ENCODE data around the gene ZDHHC14. TPM values are rescaled to one million over a fixed set of nuclear protein-coding genes. Genes with fewer than 3 reads are reported as not detected.

ZDHHC14 gene
- total and polyA plus RNA-seq, 8 donors = 3.4 to 25.7 (median 7.4) TPM

DNA sequence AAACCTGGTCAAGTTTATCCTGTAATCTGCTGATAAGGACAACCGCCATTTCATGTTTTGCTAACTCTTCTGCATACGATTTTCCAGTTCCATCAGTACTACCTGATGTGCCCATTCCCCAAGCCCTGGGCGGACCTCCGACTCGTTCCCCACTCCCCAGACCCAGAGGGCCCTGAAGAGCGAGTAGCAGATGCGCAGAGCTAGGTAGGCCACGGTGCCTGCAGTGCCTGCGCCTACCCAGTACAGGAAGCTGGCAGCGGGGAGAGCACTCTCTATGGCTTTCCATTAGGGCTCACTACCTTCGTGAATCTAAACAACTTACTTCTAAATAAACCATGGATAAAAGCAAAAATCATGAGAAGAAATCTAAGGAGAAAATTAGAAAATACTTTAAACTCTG, 14.3 kb upstream of the ZDHHC14 start:
- TF ChIP-seq EP300 (IDR thresholded peaks at IDR 0.05) = no peak
- no peak for TF ChIP-seq POLR2A (IDR thresholded peaks at IDR 0.05)
- TF ChIP-seq POLR2AphosphoS5 (IDR thresholded peaks at IDR 0.05) = no peak
- TF ChIP-seq, protein P1, sequence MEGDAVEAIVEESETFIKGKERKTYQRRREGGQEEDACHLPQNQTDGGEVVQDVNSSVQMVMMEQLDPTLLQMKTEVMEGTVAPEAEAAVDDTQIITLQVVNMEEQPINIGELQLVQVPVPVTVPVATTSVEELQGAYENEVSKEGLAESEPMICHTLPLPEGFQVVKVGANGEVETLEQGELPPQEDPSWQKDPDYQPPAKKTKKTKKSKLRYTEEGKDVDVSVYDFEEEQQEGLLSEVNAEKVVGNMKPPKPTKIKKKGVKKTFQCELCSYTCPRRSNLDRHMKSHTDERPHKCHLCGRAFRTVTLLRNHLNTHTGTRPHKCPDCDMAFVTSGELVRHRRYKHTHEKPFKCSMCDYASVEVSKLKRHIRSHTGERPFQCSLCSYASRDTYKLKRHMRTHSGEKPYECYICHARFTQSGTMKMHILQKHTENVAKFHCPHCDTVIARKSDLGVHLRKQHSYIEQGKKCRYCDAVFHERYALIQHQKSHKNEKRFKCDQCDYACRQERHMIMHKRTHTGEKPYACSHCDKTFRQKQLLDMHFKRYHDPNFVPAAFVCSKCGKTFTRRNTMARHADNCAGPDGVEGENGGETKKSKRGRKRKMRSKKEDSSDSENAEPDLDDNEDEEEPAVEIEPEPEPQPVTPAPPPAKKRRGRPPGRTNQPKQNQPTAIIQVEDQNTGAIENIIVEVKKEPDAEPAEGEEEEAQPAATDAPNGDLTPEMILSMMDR (IDR thresholded peaks at IDR 0.05) = no peak
- Histone ChIP-seq H3K4me1 (no peaks in the 10 kb centered on the region), H3K9me3 (no peaks in the 10 kb centered on the region), H3K27ac (no peak overlapping the region), H3K36me3 (no peaks in the 10 kb centered on the region), H3K27me3 (peaks cover 0 to 13% (median 0%) of the 10 kb centered on the region in 3 donors), H3K4me3 (no peak overlapping the region)
- WGBS, 5 donors = 85 to 92% (median 88%) methylated on average over 11 of the region's 11 CpGs
- no peak for DNase-seq
- intact Hi-C loops (cut with DNase I; ENCODE audit: low total_unique reads) = no loop called here

DNA sequence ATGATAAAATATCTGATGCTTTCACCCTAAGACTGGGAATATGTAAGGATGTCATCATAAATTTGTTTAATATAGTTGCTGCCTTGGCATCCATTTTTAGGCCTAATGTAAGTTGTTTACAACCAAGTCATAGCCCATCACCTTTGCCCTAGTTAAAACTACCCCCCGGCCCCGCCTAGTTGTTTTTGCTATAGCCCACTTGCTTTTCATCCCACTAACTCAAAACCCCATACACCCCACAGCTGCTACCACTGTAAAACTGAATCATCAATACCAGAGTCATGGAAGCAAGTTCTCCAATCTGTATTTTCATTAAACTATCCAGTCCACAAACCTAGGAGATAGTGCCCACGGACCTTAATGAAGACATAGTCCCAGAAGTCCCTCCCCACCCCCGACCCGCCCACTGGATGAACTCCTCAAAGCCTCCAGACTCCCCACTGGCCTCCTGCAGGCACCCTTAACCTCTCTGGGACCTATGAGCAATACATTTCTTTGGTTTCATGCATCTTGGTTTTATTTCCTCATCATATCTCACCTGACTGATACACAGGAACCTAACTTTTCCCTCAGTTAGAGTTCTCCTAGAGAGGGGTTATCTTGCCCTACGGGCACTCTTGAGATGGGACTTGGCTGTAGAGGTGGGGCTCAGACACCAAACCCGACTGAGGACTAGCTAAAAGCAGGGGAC, 12.5 kb upstream of the ZDHHC14 start:
- H3K27ac ChIP-seq = no peak overlapping the region
- WGBS, 5 donors = 81 to 88% (median 83%) methylated on average over 6 to 7 of the region's 7 CpGs
- TF ChIP-seq EP300 (IDR thresholded peaks at IDR 0.05) (no peak), POLR2AphosphoS5 (IDR thresholded peaks at IDR 0.05) (no peak), POLR2A (IDR thresholded peaks at IDR 0.05) (no peak)
- TF ChIP-seq, protein P1 (IDR thresholded peaks at IDR 0.05) = no peak
- intact Hi-C loops (cut with DNase I; ENCODE audit: low total_unique reads) = no loop called here
- H3K4me1 ChIP-seq = no peaks in the 10 kb centered on the region
- H3K4me3 ChIP-seq = no peak overlapping the region
- DNase-seq = no peak
- no peaks in the 10 kb centered on the region for H3K9me3 ChIP-seq
- H3K36me3 ChIP-seq = no peaks in the 10 kb centered on the region
- H3K27me3 ChIP-seq = peaks cover 0 to 8% (median 0%) of the 10 kb centered on the region in 3 donors

DNA sequence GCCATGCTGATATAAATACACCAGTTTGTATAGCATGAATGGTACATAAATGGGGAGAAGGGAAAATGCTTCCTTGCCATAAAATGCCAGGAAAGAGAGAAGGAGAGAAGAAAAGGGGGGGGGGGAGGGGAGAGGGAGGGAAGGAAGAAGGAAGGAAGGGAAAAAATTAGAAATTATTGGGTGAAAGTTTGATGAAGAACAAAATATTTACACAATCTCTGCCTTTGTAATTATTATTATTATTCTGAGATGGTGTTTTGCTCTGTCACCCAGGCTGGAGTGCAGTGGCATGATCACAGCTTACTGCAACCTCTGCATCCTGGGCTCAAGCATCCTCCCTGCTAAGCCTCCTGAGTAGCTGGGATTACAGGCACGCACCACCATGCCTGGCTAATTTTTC, 10.2 kb upstream of the ZDHHC14 start:
- Histone ChIP-seq H3K4me1 (no peaks in the 10 kb centered on the region), H3K9me3 (no peaks in the 10 kb centered on the region), H3K27me3 (peaks cover 0 to 8% (median 0%) of the 10 kb centered on the region in 3 donors), H3K27ac (no peak overlapping the region), H3K36me3 (no peaks in the 10 kb centered on the region), H3K4me3 (no peak overlapping the region)
- WGBS, 5 donors = 86 to 100% (median 92%) methylated on average over 1 of the region's 1 CpG
- TF ChIP-seq EP300 (IDR thresholded peaks at IDR 0.05) (no peak), POLR2A (IDR thresholded peaks at IDR 0.05) (no peak)
- TF ChIP-seq, protein P1 (IDR thresholded peaks at IDR 0.05) = no peak
- intact Hi-C loops (cut with DNase I; ENCODE audit: low total_unique reads) = no loop called here
- no peak for DNase-seq

DNA sequence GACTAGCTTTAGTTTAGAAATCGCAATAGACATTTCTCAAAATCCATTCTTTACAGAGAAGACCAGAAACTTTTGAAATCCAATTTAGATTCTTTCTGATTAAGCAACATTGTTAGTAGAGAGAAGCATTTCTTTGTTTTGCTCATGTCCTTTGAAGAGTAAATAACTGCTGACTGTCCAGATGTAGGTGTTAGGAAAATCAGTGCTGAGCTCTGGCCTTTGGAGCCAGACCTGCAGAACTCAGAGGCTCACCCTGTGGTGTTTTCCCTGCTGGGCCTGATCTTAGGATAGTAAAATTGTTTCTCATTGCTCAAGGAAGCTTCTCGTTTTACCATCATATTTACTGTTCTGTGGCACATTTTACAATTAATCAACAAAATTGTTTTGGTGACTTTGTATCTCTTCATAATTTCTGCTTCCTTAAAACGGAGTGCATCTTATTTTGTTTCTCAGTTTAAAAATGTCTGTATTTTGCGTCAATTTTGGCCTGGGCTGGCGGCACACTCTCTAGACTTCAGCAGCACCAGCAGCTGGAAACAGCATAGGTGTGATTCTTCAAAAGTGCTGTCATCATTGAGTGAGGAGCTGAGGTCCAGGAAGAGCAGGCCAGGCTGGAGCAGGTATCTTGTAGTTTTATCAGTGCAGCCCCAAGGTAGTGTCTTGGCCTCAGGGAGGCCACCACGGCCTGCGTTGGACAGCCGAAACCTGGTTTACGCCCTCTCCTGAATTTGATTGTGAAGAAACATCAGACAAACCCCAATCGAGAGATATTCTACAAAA, 8.3 kb upstream of the ZDHHC14 start:
- 87 to 94% (median 91%) methylated on average over 10 of the region's 10 CpGs for WGBS, 5 donors
- H3K27ac ChIP-seq = no peak overlapping the region
- no peaks in the 10 kb centered on the region for H3K4me1 ChIP-seq
- H3K4me3 ChIP-seq = no peak overlapping the region
- intact Hi-C loops (cut with DNase I; ENCODE audit: low total_unique reads) = no loop called here
- no peaks in the 10 kb centered on the region for H3K36me3 ChIP-seq
- H3K27me3 ChIP-seq = no peaks in the 10 kb centered on the region
- H3K9me3 ChIP-seq = no peaks in the 10 kb centered on the region
- TF ChIP-seq EP300 (IDR thresholded peaks at IDR 0.05) (no peak), POLR2AphosphoS5 (IDR thresholded peaks at IDR 0.05) (no peak), POLR2A (IDR thresholded peaks at IDR 0.05) (no peak)
- TF ChIP-seq, protein P1 (IDR thresholded peaks at IDR 0.05) = no peak
- DNase-seq = no peak
